H1 (cell line): ENCODE data around the gene CCL23. TPM values are rescaled to one million over a fixed set of nuclear protein-coding genes. Genes with fewer than 3 reads are reported as not detected.

Experiments used
- EGR1 ChIP-seq: IDR thresholded peaks from 2 replicates; pipeline ENCODE4 v1.6.1; 2011; ENCODE audit warnings: low read depth, low read length, borderline replicate concordance
- FOSL1 ChIP-seq: IDR thresholded peaks from 2 replicates; pipeline ENCODE4 v1.6.1; 2011; ENCODE audit warnings: mild to moderate bottlenecking, low read depth, low read length, moderate library complexity; ENCODE audit not compliant: insufficient read depth
- KDM5A ChIP-seq: fragments of 200-600 bp; IDR thresholded peaks from 2 replicates; pipeline ENCODE4 v1.7.1; 2012; ENCODE audit warnings: mild to moderate bottlenecking, low read length, inconsistent platforms, mixed read lengths
- NANOG ChIP-seq: IDR thresholded peaks from 2 replicates; pipeline ENCODE4 v1.6.1; 2011; ENCODE audit warnings: low read length, low read depth, mild to moderate bottlenecking, inconsistent platforms; ENCODE audit not compliant: insufficient read depth, poor library complexity, severe bottlenecking
- RNF2 ChIP-seq: fragments of 200-900, 300-1000 bp; sonication (generic); IDR thresholded peaks from 2 replicates; pipeline ENCODE4 v1.7.1; 2016; ENCODE audit warnings: borderline replicate concordance, low read depth, mild to moderate bottlenecking, antibody characterized with exemption, low read length; ENCODE audit not compliant: poor library complexity, severe bottlenecking; ENCODE audit errors: missing control alignments
- TCF12 ChIP-seq: IDR thresholded peaks from 2 replicates; pipeline ENCODE4 v1.6.1; 2011; ENCODE audit warnings: low read depth, mild to moderate bottlenecking, low read length
- YY1 ChIP-seq: IDR thresholded peaks from 2 replicates; pipeline ENCODE4 v1.6.1; 2011; ENCODE audit warnings: low read depth, mild to moderate bottlenecking, low read length
- ZNF274 ChIP-seq: IDR thresholded peaks from 2 replicates; pipeline ENCODE4 v1.7.0; 2012; ENCODE audit warnings: low read length, borderline replicate concordance; ENCODE audit errors: extremely low read depth
- polyA plus RNA-seq, 7 experiments: library from polyadenylated mRNA; depleted of rRNA in 3 of 7; stranded (reverse) in 5 of 7; unstranded in 2 of 7; fragments of >200 nt in 5 of 7; fragments of 200-250 nt in 2 of 7; gene quantifications; 1 replicate in 5 of 7; 2 replicates in 1 of 7; 4 replicates in 1 of 7; pipeline versions ENCODE4 v1.2.1 to v1.2.3, GENCODE V29; 2011 to 2013; ENCODE audit warnings: missing spikeins in 2 of 7, mixed read lengths in 2 of 7
- total RNA-seq: library from RNA; stranded (reverse); fragmentation: NEBNext Ultra II Directional; extraction: Animal tissue kit (Norgen Biotek cat#: 25700); gene quantifications from 2 replicates; pipeline ENCODE4 v1.2.1, GENCODE V29; 2021
- TF ChIP-seq, protein P1 (sequence below): fragments of 300-600 bp; sonication (generic); IDR thresholded peaks from 2 replicates; pipeline ENCODE4 v1.7.1; 2012; ENCODE audit warnings: low read length, moderate library complexity, mild to moderate bottlenecking, inconsistent platforms; ENCODE audit not compliant: insufficient replicate concordance
- TF ChIP-seq, protein P2 (sequence below): IDR thresholded peaks from 2 replicates; pipeline ENCODE4 v1.6.1; 2011; ENCODE audit warnings: low read length, improper control_type of control experiment

CCL23 gene
- total and polyA plus RNA-seq, 2 of the 8 experiments (the other 6 are each of a cell fraction or from before 2014, with no cell fraction given) = not detected

DNA sequence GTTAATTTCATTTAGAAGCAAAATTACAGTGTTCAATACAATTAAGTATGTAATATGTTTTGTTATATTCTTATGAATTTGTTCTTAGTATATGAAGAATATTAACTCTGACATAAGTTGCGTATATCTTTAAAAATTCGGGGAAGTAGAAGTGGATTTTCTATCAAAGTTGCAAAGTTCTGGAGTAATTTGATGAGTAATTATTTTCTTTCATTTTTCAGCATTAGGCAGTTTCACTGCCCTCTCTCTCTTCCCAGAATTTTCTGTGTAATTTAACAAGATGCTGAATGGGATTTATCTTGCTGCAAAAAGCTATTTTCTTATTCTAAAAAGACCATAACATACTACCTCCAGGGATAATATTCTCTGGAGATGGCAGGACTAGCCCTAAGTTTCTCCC is 37.4 kb upstream of the CCL23 start (continued):
- TF ChIP-seq, protein P1, sequence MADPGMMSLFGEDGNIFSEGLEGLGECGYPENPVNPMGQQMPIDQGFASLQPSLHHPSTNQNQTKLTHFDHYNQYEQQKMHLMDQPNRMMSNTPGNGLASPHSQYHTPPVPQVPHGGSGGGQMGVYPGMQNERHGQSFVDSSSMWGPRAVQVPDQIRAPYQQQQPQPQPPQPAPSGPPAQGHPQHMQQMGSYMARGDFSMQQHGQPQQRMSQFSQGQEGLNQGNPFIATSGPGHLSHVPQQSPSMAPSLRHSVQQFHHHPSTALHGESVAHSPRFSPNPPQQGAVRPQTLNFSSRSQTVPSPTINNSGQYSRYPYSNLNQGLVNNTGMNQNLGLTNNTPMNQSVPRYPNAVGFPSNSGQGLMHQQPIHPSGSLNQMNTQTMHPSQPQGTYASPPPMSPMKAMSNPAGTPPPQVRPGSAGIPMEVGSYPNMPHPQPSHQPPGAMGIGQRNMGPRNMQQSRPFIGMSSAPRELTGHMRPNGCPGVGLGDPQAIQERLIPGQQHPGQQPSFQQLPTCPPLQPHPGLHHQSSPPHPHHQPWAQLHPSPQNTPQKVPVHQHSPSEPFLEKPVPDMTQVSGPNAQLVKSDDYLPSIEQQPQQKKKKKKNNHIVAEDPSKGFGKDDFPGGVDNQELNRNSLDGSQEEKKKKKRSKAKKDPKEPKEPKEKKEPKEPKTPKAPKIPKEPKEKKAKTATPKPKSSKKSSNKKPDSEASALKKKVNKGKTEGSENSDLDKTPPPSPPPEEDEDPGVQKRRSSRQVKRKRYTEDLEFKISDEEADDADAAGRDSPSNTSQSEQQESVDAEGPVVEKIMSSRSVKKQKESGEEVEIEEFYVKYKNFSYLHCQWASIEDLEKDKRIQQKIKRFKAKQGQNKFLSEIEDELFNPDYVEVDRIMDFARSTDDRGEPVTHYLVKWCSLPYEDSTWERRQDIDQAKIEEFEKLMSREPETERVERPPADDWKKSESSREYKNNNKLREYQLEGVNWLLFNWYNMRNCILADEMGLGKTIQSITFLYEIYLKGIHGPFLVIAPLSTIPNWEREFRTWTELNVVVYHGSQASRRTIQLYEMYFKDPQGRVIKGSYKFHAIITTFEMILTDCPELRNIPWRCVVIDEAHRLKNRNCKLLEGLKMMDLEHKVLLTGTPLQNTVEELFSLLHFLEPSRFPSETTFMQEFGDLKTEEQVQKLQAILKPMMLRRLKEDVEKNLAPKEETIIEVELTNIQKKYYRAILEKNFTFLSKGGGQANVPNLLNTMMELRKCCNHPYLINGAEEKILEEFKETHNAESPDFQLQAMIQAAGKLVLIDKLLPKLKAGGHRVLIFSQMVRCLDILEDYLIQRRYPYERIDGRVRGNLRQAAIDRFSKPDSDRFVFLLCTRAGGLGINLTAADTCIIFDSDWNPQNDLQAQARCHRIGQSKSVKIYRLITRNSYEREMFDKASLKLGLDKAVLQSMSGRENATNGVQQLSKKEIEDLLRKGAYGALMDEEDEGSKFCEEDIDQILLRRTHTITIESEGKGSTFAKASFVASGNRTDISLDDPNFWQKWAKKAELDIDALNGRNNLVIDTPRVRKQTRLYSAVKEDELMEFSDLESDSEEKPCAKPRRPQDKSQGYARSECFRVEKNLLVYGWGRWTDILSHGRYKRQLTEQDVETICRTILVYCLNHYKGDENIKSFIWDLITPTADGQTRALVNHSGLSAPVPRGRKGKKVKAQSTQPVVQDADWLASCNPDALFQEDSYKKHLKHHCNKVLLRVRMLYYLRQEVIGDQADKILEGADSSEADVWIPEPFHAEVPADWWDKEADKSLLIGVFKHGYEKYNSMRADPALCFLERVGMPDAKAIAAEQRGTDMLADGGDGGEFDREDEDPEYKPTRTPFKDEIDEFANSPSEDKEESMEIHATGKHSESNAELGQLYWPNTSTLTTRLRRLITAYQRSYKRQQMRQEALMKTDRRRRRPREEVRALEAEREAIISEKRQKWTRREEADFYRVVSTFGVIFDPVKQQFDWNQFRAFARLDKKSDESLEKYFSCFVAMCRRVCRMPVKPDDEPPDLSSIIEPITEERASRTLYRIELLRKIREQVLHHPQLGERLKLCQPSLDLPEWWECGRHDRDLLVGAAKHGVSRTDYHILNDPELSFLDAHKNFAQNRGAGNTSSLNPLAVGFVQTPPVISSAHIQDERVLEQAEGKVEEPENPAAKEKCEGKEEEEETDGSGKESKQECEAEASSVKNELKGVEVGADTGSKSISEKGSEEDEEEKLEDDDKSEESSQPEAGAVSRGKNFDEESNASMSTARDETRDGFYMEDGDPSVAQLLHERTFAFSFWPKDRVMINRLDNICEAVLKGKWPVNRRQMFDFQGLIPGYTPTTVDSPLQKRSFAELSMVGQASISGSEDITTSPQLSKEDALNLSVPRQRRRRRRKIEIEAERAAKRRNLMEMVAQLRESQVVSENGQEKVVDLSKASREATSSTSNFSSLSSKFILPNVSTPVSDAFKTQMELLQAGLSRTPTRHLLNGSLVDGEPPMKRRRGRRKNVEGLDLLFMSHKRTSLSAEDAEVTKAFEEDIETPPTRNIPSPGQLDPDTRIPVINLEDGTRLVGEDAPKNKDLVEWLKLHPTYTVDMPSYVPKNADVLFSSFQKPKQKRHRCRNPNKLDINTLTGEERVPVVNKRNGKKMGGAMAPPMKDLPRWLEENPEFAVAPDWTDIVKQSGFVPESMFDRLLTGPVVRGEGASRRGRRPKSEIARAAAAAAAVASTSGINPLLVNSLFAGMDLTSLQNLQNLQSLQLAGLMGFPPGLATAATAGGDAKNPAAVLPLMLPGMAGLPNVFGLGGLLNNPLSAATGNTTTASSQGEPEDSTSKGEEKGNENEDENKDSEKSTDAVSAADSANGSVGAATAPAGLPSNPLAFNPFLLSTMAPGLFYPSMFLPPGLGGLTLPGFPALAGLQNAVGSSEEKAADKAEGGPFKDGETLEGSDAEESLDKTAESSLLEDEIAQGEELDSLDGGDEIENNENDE = no peak
- TF ChIP-seq FOSL1 (no peak), ZNF274 (no peak), NANOG (no peak), EGR1 (no peak), TCF12 (no peak), KDM5A (no peak), RNF2 (no peak), YY1 (no peak)
- TF ChIP-seq, protein P2, sequence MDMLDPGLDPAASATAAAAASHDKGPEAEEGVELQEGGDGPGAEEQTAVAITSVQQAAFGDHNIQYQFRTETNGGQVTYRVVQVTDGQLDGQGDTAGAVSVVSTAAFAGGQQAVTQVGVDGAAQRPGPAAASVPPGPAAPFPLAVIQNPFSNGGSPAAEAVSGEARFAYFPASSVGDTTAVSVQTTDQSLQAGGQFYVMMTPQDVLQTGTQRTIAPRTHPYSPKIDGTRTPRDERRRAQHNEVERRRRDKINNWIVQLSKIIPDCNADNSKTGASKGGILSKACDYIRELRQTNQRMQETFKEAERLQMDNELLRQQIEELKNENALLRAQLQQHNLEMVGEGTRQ = no peak
